ENCODE results near the gene PPFIBP1. TPM values are rescaled to one million over a fixed set of nuclear protein-coding genes. Genes with fewer than 3 reads are reported as not detected.

PPFIBP1 gene
- total and polyA plus RNA-seq, 2 of the 13 experiments (the other 11 are each of a cell fraction or from before 2014, with no cell fraction given): 16.2 to 21.8 TPM

DNA sequence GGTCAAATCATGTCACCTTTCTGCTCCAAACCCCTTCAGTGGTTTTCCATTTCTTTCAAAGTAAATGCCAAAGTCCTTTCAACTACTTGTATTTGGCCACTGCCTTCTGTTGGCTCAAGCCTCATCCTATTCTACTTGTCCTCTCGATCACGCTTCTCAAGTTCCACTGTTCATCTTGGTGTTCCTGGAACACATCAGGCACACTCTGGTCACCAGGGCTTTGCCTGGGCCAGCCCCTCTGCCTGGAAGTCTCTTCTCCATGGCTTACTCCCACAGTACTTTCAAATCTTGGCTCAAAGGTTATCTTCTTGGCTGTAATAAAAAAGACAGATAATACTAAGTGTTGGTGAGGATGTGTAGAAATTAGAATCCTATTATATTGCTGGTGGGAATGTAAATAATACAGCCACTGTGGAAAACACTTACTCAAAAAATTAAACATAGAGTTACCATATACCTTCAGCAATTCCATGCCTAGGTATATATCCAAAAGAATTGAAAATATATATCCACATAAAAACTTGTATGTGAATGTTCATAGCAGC is 17.3 kb upstream of the PPFIBP1 start:
- intact Hi-C loops (cut with micrococcal nuclease; ENCODE audit: unreplicated experiment) (no loop called here), in situ Hi-C loops (cut with HindIII; ENCODE audit: extremely low pct_ligation_motif_present, low pct_unique_long_range_greater_than_20kb) (no loop called here)
- no peak overlapping the region for H3K4me2 ChIP-seq (ENCODE audit: low read depth, low read length)
- no peak overlapping the region for H2AFZ ChIP-seq (ENCODE audit: low read length)
- H3K27ac ChIP-seq (ENCODE audit: extremely low read length, insufficient read depth, low read length): no peak overlapping the region
- no TSS peak for BruUV-seq (replicated peaks)
- no peaks in the 10 kb centered on the region for H4K20me1 ChIP-seq (ENCODE audit: insufficient read depth, low read length)
- H3K9ac ChIP-seq (ENCODE audit: insufficient read depth, low read depth, low read length): no peak overlapping the region
- no peak overlapping the region for H3K4me3 ChIP-seq (replicated peaks in 1 of 3; ENCODE audit: insufficient read depth in 1 of 3, low read depth in 2 of 3, low read length in 3 of 3)
- H3K36me3 ChIP-seq (replicated peaks in 1 of 2; ENCODE audit: control insufficient read depth in 1 of 2, insufficient read depth in 2 of 2, low read length in 2 of 2): no peaks in the 10 kb centered on the region
- no peak for ATAC-seq
- no peaks in the 10 kb centered on the region for H3K4me1 ChIP-seq (ENCODE audit: insufficient read depth, low read length)
- TF ChIP-seq ZNF546 (CRISPR knock-in tag; conservative IDR thresholded peaks at IDR 0.05) (no peak), HES4 (CRISPR knock-in tag; IDR thresholded peaks at IDR 0.05; ENCODE audit: borderline replicate concordance) (no peak)
- H3K9me3 ChIP-seq (ENCODE audit: low read length): no peaks in the 10 kb centered on the region
- H3K27me3 ChIP-seq (ENCODE audit: control insufficient read depth in 1 of 2, insufficient read depth in 2 of 2, low read length in 2 of 2): no peaks in the 10 kb centered on the region; a peak in 1 of 5 replicates
- no peak for FAIRE-seq
- WGBS (ENCODE audit: low lambda C conversion rate): 40% methylated on average over 2 of the region's 2 CpGs
- no peak for DNase-seq (ENCODE audit: low spot score)
- ChIA-PET POLR2A (no interaction called here), CTCF (ENCODE audit: low intra/inter-chr PET ratio, low total read pairs) (no interaction called here)
- H3K79me2 ChIP-seq (ENCODE audit: insufficient read depth, low read length): no peaks in the 10 kb centered on the region

DNA sequence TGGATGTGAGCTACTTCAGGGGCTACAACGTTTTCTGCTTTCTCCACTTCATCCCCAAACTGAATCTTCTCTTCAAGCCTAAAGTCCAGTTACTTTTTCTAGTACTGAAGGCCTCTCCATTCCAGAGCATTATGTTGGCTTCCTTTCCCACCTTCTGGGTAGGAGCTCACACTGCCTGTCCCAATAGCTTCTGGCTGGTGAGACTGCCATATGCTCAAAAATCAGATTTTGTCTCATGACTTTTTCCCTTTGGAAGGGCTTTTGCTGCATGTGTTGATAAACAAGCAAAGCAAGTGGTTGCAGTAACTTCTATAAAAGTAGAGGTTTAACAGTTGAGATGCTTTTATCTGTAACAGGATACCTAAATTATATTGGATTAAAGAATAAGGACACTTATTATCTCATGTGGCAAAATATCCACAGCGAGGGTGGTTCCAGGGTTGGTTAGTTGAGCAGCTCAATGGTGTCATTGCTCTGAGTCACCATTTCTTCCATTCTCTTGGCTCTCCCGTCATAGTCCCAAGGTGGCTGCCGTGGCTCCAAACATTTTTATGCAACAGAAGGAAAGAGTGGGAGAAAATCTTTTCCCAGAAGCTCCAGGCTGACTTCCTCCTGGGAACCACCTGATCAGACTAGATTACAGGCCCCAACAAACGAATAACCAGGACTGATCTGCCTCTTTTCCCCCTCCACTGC is 15.1 kb upstream of the PPFIBP1 start:
- Histone ChIP-seq H3K27me3 (ENCODE audit: control insufficient read depth in 1 of 2, insufficient read depth in 2 of 2, low read length in 2 of 2) (no peaks in the 10 kb centered on the region; a peak in 1 of 5 replicates), H4K20me1 (ENCODE audit: insufficient read depth, low read length) (no peaks in the 10 kb centered on the region), H3K79me2 (ENCODE audit: insufficient read depth, low read length) (no peaks in the 10 kb centered on the region), H3K9ac (ENCODE audit: insufficient read depth, low read depth, low read length) (no peak overlapping the region), H3K27ac (ENCODE audit: extremely low read length, insufficient read depth, low read length) (no peak overlapping the region), H2AFZ (ENCODE audit: low read length) (no peak overlapping the region), H3K4me2 (ENCODE audit: low read depth, low read length) (no peak overlapping the region), H3K4me1 (ENCODE audit: insufficient read depth, low read length) (peaks cover 7% of the 10 kb centered on the region; the same call in 1 of the 2 replicates), H3K36me3 (replicated peaks in 1 of 2; ENCODE audit: control insufficient read depth in 1 of 2, insufficient read depth in 2 of 2, low read length in 2 of 2) (no peaks in the 10 kb centered on the region), H3K9me3 (ENCODE audit: low read length) (no peaks in the 10 kb centered on the region), H3K4me3 (replicated peaks in 1 of 3; ENCODE audit: insufficient read depth in 1 of 3, low read depth in 2 of 3, low read length in 3 of 3) (no peak overlapping the region)
- in situ Hi-C loops (cut with HindIII; ENCODE audit: extremely low pct_ligation_motif_present, low pct_unique_long_range_greater_than_20kb): no loop called here
- POLR2A ChIA-PET: no interaction called here
- WGBS (ENCODE audit: low lambda C conversion rate): 22% methylated on average over 5 of the region's 5 CpGs
- CTCF ChIA-PET (ENCODE audit: low intra/inter-chr PET ratio, low total read pairs): no interaction called here
- ATAC-seq: no peak
- BruUV-seq (replicated peaks): no TSS peak
- TF ChIP-seq ZNF281 (CRISPR knock-in tag; IDR thresholded peaks at IDR 0.05; ENCODE audit: borderline replicate concordance) (no peak), SCMH1 (CRISPR knock-in tag; IDR thresholded peaks at IDR 0.05; ENCODE audit: borderline replicate concordance) (no peak), ZNF326 (CRISPR knock-in tag; IDR thresholded peaks at IDR 0.05; ENCODE audit: borderline replicate concordance) (no peak), ZNF772 (CRISPR knock-in tag; IDR thresholded peaks at IDR 0.05) (no peak)
- TF ChIP-seq, protein P1, sequence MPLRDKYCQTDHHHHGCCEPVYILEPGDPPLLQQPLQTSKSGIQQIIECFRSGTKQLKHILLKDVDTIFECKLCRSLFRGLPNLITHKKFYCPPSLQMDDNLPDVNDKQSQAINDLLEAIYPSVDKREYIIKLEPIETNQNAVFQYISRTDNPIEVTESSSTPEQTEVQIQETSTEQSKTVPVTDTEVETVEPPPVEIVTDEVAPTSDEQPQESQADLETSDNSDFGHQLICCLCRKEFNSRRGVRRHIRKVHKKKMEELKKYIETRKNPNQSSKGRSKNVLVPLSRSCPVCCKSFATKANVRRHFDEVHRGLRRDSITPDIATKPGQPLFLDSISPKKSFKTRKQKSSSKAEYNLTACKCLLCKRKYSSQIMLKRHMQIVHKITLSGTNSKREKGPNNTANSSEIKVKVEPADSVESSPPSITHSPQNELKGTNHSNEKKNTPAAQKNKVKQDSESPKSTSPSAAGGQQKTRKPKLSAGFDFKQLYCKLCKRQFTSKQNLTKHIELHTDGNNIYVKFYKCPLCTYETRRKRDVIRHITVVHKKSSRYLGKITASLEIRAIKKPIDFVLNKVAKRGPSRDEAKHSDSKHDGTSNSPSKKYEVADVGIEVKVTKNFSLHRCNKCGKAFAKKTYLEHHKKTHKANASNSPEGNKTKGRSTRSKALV (CRISPR knock-in tag; IDR thresholded peaks at IDR 0.05): no peak
- intact Hi-C loops (cut with micrococcal nuclease; ENCODE audit: unreplicated experiment): no loop called here
- no peak for DNase-seq (ENCODE audit: low spot score)
- FAIRE-seq: no peak
